GM12892 (cell line): ENCODE measurements around the gene POLR2L.

Source experiments
- POLR2A ChIP-seq: IDR thresholded peaks from 2 replicates; pipeline ENCODE4 v1.6.1; 2011; ENCODE audit warnings: low read depth, low read length, control low read depth
- POLR2AphosphoS5 ChIP-seq: IDR thresholded peaks from 2 replicates; pipeline ENCODE4 v1.6.1; 2011; ENCODE audit warnings: low read depth, low read length, control low read depth
- TAF1 ChIP-seq: IDR thresholded peaks from 2 replicates; pipeline ENCODE4 v1.6.1; 2011; ENCODE audit warnings: low read depth, mild to moderate bottlenecking, control low read depth, low read length, borderline replicate concordance

- TF ChIP-seq POLR2A = no peak
- no peak for TF ChIP-seq POLR2AphosphoS5
- TF ChIP-seq TAF1 = no peak
Observed at GRCh38 chr11:843086-843734, 881 bp upstream of the POLR2L start.
